GM23338 (cell line): ENCODE data around the gene TMEM151B. TPM values are rescaled to one million over a fixed set of nuclear protein-coding genes. Genes with fewer than 3 reads are reported as not detected.

Experiments
- ATAC-seq: fragments of 200-7000 bp; cut with Tn5 transposase; 3 replicates; pipeline ENCODE4 v1.9.1; 2020
- DNase-seq: peaks from one replicate; pipeline ENCODE4 v3.0.0-alpha.2; 2015; ENCODE audit warnings: low spot score
- H2AFZ ChIP-seq: fragments of 200-600 bp; sonication (generic); 2 replicates; pipeline ENCODE4 v1.8.0; 2016; ENCODE audit warnings: antibody characterized with exemption, mild to moderate bottlenecking, moderate library complexity
- H3F3A ChIP-seq: fragments of 200-600 bp; sonication (generic); replicated peaks from 2 replicates; pipeline ENCODE4 v1.8.0; 2017; ENCODE audit warnings: antibody characterized with exemption, mixed run types, low read depth
- H3K27ac ChIP-seq: fragments of 200-600 bp; sonication (generic); 2 replicates; pipeline ENCODE4 v1.6.1; 2016; ENCODE audit warnings: low read depth
- H3K27me3 ChIP-seq: fragments of 200-600 bp; sonication (generic); 2 replicates; pipeline ENCODE4 v1.8.0; 2016; ENCODE audit warnings: mild to moderate bottlenecking, mixed run types, moderate library complexity; ENCODE audit not compliant: insufficient read depth
- H3K36me3 ChIP-seq: fragments of 200-600 bp; sonication (generic); 2 replicates; pipeline ENCODE4 v1.8.0; 2016; ENCODE audit warnings: mild to moderate bottlenecking; ENCODE audit not compliant: insufficient read depth
- H3K4me1 ChIP-seq: fragments of 200-600 bp; sonication (generic); 2 replicates; pipeline ENCODE4 v1.8.0; 2016; ENCODE audit warnings: mild to moderate bottlenecking, moderate library complexity; ENCODE audit not compliant: insufficient read depth
- H3K4me2 ChIP-seq: fragments of 200-600 bp; sonication (generic); 2 replicates; pipeline ENCODE4 v1.7.1; 2017; ENCODE audit warnings: mixed run types
- H3K4me3 ChIP-seq: fragments of 200-600 bp; sonication (generic); 2 replicates; pipeline ENCODE4 v1.6.1; 2016; ENCODE audit warnings: mixed run types
- H3K79me2 ChIP-seq: fragments of 200-600 bp; sonication (generic); replicated peaks from 2 replicates; pipeline ENCODE4 v1.8.0; 2017; ENCODE audit warnings: mild to moderate bottlenecking; ENCODE audit not compliant: insufficient read depth
- H3K9me2 ChIP-seq: fragments of 200-600 bp; sonication (generic); 2 replicates; pipeline ENCODE4 v1.8.0; 2017; ENCODE audit not compliant: insufficient read depth
- H4K20me1 ChIP-seq: fragments of 200-600 bp; sonication (generic); replicated peaks from 2 replicates; pipeline ENCODE4 v1.8.0; 2017; ENCODE audit warnings: mild to moderate bottlenecking; ENCODE audit not compliant: insufficient read depth
- H3K27ac Mint-ChIP-seq: 2 replicates; pipeline ENCODE4 v1.8.0; 2020; ENCODE audit warnings: inconsistent platforms, mild to moderate bottlenecking, moderate library complexity, mixed read lengths
- H3K27me3 Mint-ChIP-seq: 3 replicates; pipeline ENCODE4 v1.8.0; 2022; ENCODE audit warnings: low read depth, mild to moderate bottlenecking, moderate library complexity, mixed read lengths, inconsistent platforms; ENCODE audit not compliant: insufficient read depth, poor library complexity
- H3K36me3 Mint-ChIP-seq: 3 replicates; pipeline ENCODE4 v1.8.0; 2021; ENCODE audit warnings: low read depth, mild to moderate bottlenecking, inconsistent platforms, moderate library complexity, mixed read lengths
- H3K4me1 Mint-ChIP-seq: 3 replicates; pipeline ENCODE4 v1.8.0; 2020; ENCODE audit warnings: mild to moderate bottlenecking, inconsistent platforms, mixed read lengths
- H3K4me3 Mint-ChIP-seq: 3 replicates; pipeline ENCODE4 v1.8.0; 2021; ENCODE audit warnings: moderate library complexity, mild to moderate bottlenecking, inconsistent platforms, mixed read lengths
- H3K9me3 Mint-ChIP-seq: 3 replicates; pipeline ENCODE4 v1.8.0; 2020; ENCODE audit warnings: moderate library complexity, mild to moderate bottlenecking, inconsistent platforms, mixed read lengths
- CREB1 ChIP-seq: fragments of 250-450 bp; sonication (Bioruptor Pico); IDR thresholded peaks from 2 replicates; pipeline ENCODE4 v1.5.0; 2020; ENCODE audit warnings: low read depth, mild to moderate bottlenecking, moderate library complexity
- CTCF ChIP-seq, 2 experiments: fragments of 200-600 bp in 1 of 2; sonication (generic) in 1 of 2; conservative IDR thresholded peaks; 2 replicates each; pipeline versions ENCODE4 v1.5.1 to v1.6.1; 2016 to 2017; ENCODE audit warnings: antibody characterized with exemption in 2 of 2, low read depth in 2 of 2, mild to moderate bottlenecking in 2 of 2, moderate library complexity in 1 of 2
- ETS1 ChIP-seq: IDR thresholded peaks from 2 replicates; pipeline ENCODE4 v1.6.1; 2016; ENCODE audit warnings: antibody characterized with exemption
- EZH2 ChIP-seq: fragments of 200-600 bp; sonication (generic); IDR thresholded peaks from one replicate; pipeline ENCODE4 v1.8.0; 2017; ENCODE audit warnings: antibody characterized with exemption, mild to moderate bottlenecking, low read depth; ENCODE audit not compliant: unreplicated experiment
- EZH2phosphoT487 ChIP-seq: fragments of 200-600 bp; sonication (generic); IDR thresholded peaks from one replicate; pipeline ENCODE4 v1.8.1; 2018; ENCODE audit warnings: antibody characterized with exemption; ENCODE audit not compliant: unreplicated experiment
- JUNB ChIP-seq: IDR thresholded peaks from one replicate; pipeline ENCODE4 v1.6.1; 2016; ENCODE audit warnings: antibody characterized with exemption; ENCODE audit not compliant: unreplicated experiment
- NANOG ChIP-seq: IDR thresholded peaks from 2 replicates; pipeline ENCODE4 v1.6.1; 2016; ENCODE audit warnings: antibody characterized with exemption, borderline replicate concordance
- POLR2AphosphoS5 ChIP-seq: IDR thresholded peaks from 2 replicates; pipeline ENCODE4 v1.6.1; 2016; ENCODE audit warnings: antibody characterized with exemption, low read depth
- REST ChIP-seq: IDR thresholded peaks from one replicate; pipeline ENCODE4 v1.6.1; 2018; ENCODE audit warnings: antibody characterized with exemption; ENCODE audit not compliant: unreplicated experiment
- STAT1 ChIP-seq: IDR thresholded peaks from one replicate; pipeline ENCODE4 v1.6.1; 2016; ENCODE audit warnings: antibody characterized with exemption; ENCODE audit not compliant: unreplicated experiment
- ZNF114 ChIP-seq: fragments of 250-450 bp; sonication (Bioruptor Pico); IDR thresholded peaks from 2 replicates; pipeline ENCODE4 v1.5.0; 2020; ENCODE audit warnings: mild to moderate bottlenecking, moderate library complexity
- ZNF331 ChIP-seq: fragments of 250-450 bp; sonication (Bioruptor Pico); IDR thresholded peaks from 2 replicates; pipeline ENCODE4 v1.5.0; 2020; ENCODE audit warnings: low read depth, mild to moderate bottlenecking, moderate library complexity
- polyA plus RNA-seq: library from polyadenylated mRNA; unstranded; fragments of >200 nt; fragmentation: Nextera tagmentation; extraction: Ambion mirVana; gene quantifications from 2 replicates; pipeline ENCODE4 v1.2.1, GENCODE V29; 2016
- total RNA-seq: library from RNA; depleted of rRNA; stranded (reverse); fragments of >200 nt; shearing (Covaris generic); gene quantifications from 2 replicates; pipeline ENCODE4 v1.2.3, GENCODE V29; 2014
- TF ChIP-seq, protein P1 (sequence below): fragments of 250-450 bp; sonication (Bioruptor Pico); IDR thresholded peaks from 2 replicates; pipeline ENCODE4 v1.5.0; 2020; ENCODE audit warnings: mild to moderate bottlenecking, moderate library complexity

The TMEM151B gene
- total and polyA plus RNA-seq, 2 experiments from 2014 or later = 0.91 to 14.6 TPM

DNA sequence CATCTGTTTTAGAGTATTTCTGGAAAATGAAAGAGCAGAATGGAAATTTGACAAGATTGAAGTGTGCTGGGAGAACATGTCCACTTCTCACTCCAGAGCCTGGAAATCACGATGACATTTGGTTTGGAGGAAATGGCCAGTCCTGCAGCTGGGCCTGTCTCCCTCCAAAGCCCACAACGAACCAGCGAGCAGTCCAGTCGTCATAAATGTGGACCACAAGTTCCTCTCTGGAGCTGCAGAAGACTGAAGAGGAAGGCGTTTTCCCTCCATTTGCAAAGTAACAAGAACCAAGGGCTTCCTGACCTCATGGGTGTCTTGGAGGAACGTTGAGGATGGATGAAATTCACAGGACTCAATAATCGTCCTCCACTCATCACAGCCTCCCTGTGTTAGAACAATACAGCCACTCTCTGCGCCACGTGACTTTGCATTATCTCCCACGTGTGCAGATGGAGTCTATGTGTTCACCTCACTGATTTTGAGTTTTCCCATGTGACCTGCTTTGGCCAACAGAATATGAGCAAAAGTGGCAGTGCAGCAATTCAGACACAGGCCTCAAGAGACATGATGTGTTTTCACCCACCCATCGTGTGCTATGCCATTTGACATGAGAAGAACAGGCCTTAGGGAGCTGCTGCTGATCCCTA, 63.1 kb downstream of the TMEM151B start (continued):
- TF ChIP-seq CREB1 (CRISPR knock-in tag) = no peak
- TF ChIP-seq, protein P1, sequence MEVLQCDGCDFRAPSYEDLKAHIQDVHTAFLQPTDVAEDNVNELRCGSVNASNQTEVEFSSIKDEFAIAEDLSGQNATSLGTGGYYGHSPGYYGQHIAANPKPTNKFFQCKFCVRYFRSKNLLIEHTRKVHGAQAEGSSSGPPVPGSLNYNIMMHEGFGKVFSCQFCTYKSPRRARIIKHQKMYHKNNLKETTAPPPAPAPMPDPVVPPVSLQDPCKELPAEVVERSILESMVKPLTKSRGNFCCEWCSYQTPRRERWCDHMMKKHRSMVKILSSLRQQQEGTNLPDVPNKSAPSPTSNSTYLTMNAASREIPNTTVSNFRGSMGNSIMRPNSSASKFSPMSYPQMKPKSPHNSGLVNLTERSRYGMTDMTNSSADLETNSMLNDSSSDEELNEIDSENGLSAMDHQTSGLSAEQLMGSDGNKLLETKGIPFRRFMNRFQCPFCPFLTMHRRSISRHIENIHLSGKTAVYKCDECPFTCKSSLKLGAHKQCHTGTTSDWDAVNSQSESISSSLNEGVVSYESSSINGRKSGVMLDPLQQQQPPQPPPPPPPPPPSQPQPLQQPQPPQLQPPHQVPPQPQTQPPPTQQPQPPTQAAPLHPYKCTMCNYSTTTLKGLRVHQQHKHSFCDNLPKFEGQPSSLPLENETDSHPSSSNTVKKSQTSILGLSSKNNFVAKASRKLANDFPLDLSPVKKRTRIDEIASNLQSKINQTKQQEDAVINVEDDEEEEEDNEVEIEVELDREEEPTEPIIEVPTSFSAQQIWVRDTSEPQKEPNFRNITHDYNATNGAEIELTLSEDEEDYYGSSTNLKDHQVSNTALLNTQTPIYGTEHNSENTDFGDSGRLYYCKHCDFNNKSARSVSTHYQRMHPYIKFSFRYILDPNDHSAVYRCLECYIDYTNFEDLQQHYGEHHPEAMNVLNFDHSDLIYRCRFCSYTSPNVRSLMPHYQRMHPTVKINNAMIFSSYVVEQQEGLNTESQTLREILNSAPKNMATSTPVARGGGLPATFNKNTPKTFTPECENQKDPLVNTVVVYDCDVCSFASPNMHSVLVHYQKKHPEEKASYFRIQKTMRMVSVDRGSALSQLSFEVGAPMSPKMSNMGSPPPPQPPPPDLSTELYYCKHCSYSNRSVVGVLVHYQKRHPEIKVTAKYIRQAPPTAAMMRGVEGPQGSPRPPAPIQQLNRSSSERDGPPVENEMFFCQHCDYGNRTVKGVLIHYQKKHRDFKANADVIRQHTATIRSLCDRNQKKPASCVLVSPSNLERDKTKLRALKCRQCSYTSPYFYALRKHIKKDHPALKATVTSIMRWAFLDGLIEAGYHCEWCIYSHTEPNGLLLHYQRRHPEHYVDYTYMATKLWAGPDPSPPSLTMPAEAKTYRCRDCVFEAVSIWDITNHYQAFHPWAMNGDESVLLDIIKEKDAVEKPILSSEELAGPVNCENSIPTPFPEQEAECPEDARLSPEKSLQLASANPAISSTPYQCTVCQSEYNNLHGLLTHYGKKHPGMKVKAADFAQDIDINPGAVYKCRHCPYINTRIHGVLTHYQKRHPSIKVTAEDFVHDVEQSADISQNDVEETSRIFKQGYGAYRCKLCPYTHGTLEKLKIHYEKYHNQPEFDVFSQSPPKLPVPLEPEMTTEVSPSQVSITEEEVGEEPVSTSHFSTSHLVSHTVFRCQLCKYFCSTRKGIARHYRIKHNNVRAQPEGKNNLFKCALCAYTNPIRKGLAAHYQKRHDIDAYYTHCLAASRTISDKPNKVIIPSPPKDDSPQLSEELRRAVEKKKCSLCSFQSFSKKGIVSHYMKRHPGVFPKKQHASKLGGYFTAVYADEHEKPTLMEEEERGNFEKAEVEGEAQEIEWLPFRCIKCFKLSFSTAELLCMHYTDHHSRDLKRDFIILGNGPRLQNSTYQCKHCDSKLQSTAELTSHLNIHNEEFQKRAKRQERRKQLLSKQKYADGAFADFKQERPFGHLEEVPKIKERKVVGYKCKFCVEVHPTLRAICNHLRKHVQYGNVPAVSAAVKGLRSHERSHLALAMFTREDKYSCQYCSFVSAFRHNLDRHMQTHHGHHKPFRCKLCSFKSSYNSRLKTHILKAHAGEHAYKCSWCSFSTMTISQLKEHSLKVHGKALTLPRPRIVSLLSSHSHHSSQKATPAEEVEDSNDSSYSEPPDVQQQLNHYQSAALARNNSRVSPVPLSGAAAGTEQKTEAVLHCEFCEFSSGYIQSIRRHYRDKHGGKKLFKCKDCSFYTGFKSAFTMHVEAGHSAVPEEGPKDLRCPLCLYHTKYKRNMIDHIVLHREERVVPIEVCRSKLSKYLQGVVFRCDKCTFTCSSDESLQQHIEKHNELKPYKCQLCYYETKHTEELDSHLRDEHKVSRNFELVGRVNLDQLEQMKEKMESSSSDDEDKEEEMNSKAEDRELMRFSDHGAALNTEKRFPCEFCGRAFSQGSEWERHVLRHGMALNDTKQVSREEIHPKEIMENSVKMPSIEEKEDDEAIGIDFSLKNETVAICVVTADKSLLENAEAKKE (CRISPR knock-in tag) = no peak
- no peak for TF ChIP-seq CTCF (conservative IDR thresholded peaks at IDR 0.05; ENCODE audit: low read depth in 2 of 2)
- no peak for TF ChIP-seq ZNF331 (CRISPR knock-in tag)

DNA sequence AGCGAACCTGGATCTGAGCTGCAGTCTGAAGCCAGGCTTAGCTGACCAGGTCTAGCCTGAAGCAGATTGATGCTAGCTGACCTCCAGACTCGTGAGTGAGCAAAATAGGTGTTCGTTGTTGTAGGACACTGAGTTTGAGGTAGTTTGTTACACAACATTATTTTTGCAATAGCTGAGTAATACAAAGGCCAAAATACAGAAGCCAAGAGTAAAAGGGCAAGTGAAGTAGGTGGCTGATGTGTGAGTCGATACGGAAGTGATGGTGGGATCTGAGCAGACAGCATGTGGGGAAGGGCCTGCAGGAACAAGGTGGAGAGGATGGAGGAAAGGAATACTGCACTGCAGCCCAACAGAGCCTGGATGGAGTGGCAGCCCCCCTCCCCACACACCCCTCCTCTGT, 63.7 kb downstream of the TMEM151B start:
- Mint-ChIP-seq H3K4me3 (no peak overlapping the region), H3K27ac (no peak overlapping the region), H3K9me3 (no peaks in the 10 kb centered on the region), H3K36me3 (no peaks in the 10 kb centered on the region), H3K4me1 (peaks cover 17% of the 10 kb centered on the region), H3K27me3 (peaks cover 2% of the 10 kb centered on the region)
- no peaks in the 10 kb centered on the region for H3K27me3 ChIP-seq
- H3K27ac ChIP-seq = no peak overlapping the region
- H2AFZ ChIP-seq = no peak overlapping the region
- 0 out of 2 replicates have a peak, but pooled peaks cover 8% of the 10 kb centered on the region for H3K9me2 ChIP-seq
- no peak overlapping the region for H3K4me3 ChIP-seq
- DNase-seq = no peak
- H3K4me2 ChIP-seq = no peak overlapping the region
- peaks cover 17% of the 10 kb centered on the region for H3K4me1 ChIP-seq
- no peaks in the 10 kb centered on the region for H4K20me1 ChIP-seq
- no peaks in the 10 kb centered on the region for H3F3A ChIP-seq
- ATAC-seq = no peak
- H3K36me3 ChIP-seq = no peaks in the 10 kb centered on the region
- H3K79me2 ChIP-seq = no peaks in the 10 kb centered on the region
- TF ChIP-seq EZH2 = no peak
- TF ChIP-seq ZNF114 (CRISPR knock-in tag) = no peak
- no peak for TF ChIP-seq JUNB
- TF ChIP-seq ETS1 = no peak
- no peak for TF ChIP-seq NANOG
- TF ChIP-seq REST = no peak
- TF ChIP-seq ZNF331 (CRISPR knock-in tag) = no peak
- TF ChIP-seq STAT1 = no peak
- TF ChIP-seq CREB1 (CRISPR knock-in tag) = no peak
- no peak for TF ChIP-seq POLR2AphosphoS5
- no peak for TF ChIP-seq EZH2phosphoT487
